ENCODE results near the gene MICU1.
"Not testable (repeated sequence)": the region's sequence is repeated elsewhere in the genome, so short reads cannot be mapped to it uniquely, and the experiment has no call there.

Gene MICU1

GRCh38 chr10:72429931-72430330 is 195.9 kb downstream of the MICU1 start:
- DNase-seq = no peak

GRCh38 chr10:72426986-72427385 is 198.9 kb downstream of the MICU1 start:
- no peak for DNase-seq

- DNase-seq = no peak
Measured at GRCh38 chr10:72425133-72425532, 200.7 kb downstream of the MICU1 start.

- no peak for DNase-seq
Measured at GRCh38 chr10:72424561-72424960, 201.3 kb downstream of the MICU1 start.

- no peak for DNase-seq
Measured at GRCh38 chr10:72423426-72423825, 202.5 kb downstream of the MICU1 start.

- no peak for DNase-seq
Measured at GRCh38 chr10:72421885-72422540, 203.9 kb downstream of the MICU1 start.

- DNase-seq = no peak
Measured at GRCh38 chr10:72419241-72419640, 206.6 kb downstream of the MICU1 start.

GRCh38 chr10:72418679-72419078 is 207.2 kb downstream of the MICU1 start:
- no peak for DNase-seq

GRCh38 chr10:72417971-72418370 is 207.9 kb downstream of the MICU1 start:
- DNase-seq = no peak

- DNase-seq = no peak
Measured at GRCh38 chr10:72416661-72417060, 209.2 kb downstream of the MICU1 start.

GRCh38 chr10:72414642-72415041 is 211.2 kb downstream of the MICU1 start:
- no peak for DNase-seq

- DNase-seq = no peak
Measured at GRCh38 chr10:72409167-72409566, 216.7 kb downstream of the MICU1 start.

- no peak for DNase-seq
Measured at GRCh38 chr10:72407927-72408600, 217.8 kb downstream of the MICU1 start.

- DNase-seq = no peak
Measured at GRCh38 chr10:72407471-72407870, 218.4 kb downstream of the MICU1 start.

GRCh38 chr10:72395581-72395980 is 230.3 kb downstream of the MICU1 start:
- DNase-seq = not testable (repeated sequence)

GRCh38 chr10:72392571-72392970 is 233.3 kb downstream of the MICU1 start:
- no peak for DNase-seq

GRCh38 chr10:72390764-72391163 is 235.1 kb downstream of the MICU1 start:
- DNase-seq = no peak

- DNase-seq = no peak
Measured at GRCh38 chr10:72389716-72390115, 236.2 kb downstream of the MICU1 start.

GRCh38 chr10:72389014-72389413 is 236.9 kb downstream of the MICU1 start:
- no peak for DNase-seq

- no peak for DNase-seq
Measured at GRCh38 chr10:72388062-72388461, 237.8 kb downstream of the MICU1 start.

- no peak for DNase-seq
Measured at GRCh38 chr10:72386916-72387586, 238.8 kb downstream of the MICU1 start.

- no peak for DNase-seq
Measured at GRCh38 chr10:72385724-72386123, 240.2 kb downstream of the MICU1 start.

GRCh38 chr10:72384982-72385381 is 240.9 kb downstream of the MICU1 start:
- not testable (repeated sequence) for DNase-seq

GRCh38 chr10:72379776-72380175 is 246.1 kb downstream of the MICU1 start:
- DNase-seq = no peak
